ENCODE data around the gene MISP. TPM values are rescaled to one million over a fixed set of nuclear protein-coding genes. Genes with fewer than 3 reads are reported as not detected.

The MISP gene
- total RNA-seq, 1 donor from 2014 or later: 105 TPM

- DNase-seq (ENCODE audit: low read depth): no peak
Observed at GRCh38 chr19:748274-748598, 2.7 kb upstream of the MISP start.

GRCh38 chr19:749811-750210 lies 1.1 kb upstream of the MISP start:
- Histone ChIP-seq H3K27me3 (ENCODE audit: control insufficient read depth, insufficient read depth, low read length) (no peaks in the 10 kb centered on the region), H3K4me3 (ENCODE audit: low read depth, low read length) (no peak overlapping the region), H3K36me3 (ENCODE audit: control insufficient read depth, insufficient read depth, low read length) (peaks cover 1% of the 10 kb centered on the region)
- no peak for DNase-seq (ENCODE audit: low read depth)
- no peak for TF ChIP-seq CTCF (IDR thresholded peaks at IDR 0.05; ENCODE audit: insufficient read depth, low read length, severe bottlenecking)
- FAIRE-seq: no peak

More at GRCh38 chr19:748274-748598, 2.7 kb upstream of the MISP start:
- TF ChIP-seq CTCF (IDR thresholded peaks at IDR 0.05; ENCODE audit: insufficient read depth, low read length, severe bottlenecking): no peak
- no peak for FAIRE-seq
- Histone ChIP-seq H3K36me3 (ENCODE audit: control insufficient read depth, insufficient read depth, low read length) (no peaks in the 10 kb centered on the region), H3K4me3 (ENCODE audit: low read depth, low read length) (no peak overlapping the region), H3K27me3 (ENCODE audit: control insufficient read depth, insufficient read depth, low read length) (no peaks in the 10 kb centered on the region)

- TF ChIP-seq CTCF (IDR thresholded peaks at IDR 0.05; ENCODE audit: insufficient read depth, low read length, severe bottlenecking): no peak
- Histone ChIP-seq H3K36me3 (ENCODE audit: control insufficient read depth, insufficient read depth, low read length) (peaks cover 10% of the 10 kb centered on the region), H3K4me3 (ENCODE audit: low read depth, low read length) (peak overlapping the region; percentile 58), H3K27me3 (ENCODE audit: control insufficient read depth, insufficient read depth, low read length) (no peaks in the 10 kb centered on the region)
- FAIRE-seq (no peak), DNase-seq (ENCODE audit: low read depth) (peak; percentile 86)
Observed at GRCh38 chr19:751501-752341, 809 bp downstream of the MISP start.

GRCh38 chr19:752652-753517 lies 2.0 kb downstream of the MISP start:
- Histone ChIP-seq H3K4me3 (ENCODE audit: low read depth, low read length) (peak overlapping the region; percentile 17), H3K36me3 (ENCODE audit: control insufficient read depth, insufficient read depth, low read length) (peaks cover 20% of the 10 kb centered on the region), H3K27me3 (ENCODE audit: control insufficient read depth, insufficient read depth, low read length) (no peaks in the 10 kb centered on the region)
- no peak for TF ChIP-seq CTCF (IDR thresholded peaks at IDR 0.05; ENCODE audit: insufficient read depth, low read length, severe bottlenecking)
- DNase-seq (ENCODE audit: low read depth): peak; percentile 92
- peak; percentile 66 for FAIRE-seq

- DNase-seq (ENCODE audit: low read depth) (no peak), FAIRE-seq (no peak)
- TF ChIP-seq CTCF (IDR thresholded peaks at IDR 0.05; ENCODE audit: insufficient read depth, low read length, severe bottlenecking): no peak
- Histone ChIP-seq H3K4me3 (ENCODE audit: low read depth, low read length) (no peak overlapping the region), H3K27me3 (ENCODE audit: control insufficient read depth, insufficient read depth, low read length) (no peaks in the 10 kb centered on the region), H3K36me3 (ENCODE audit: control insufficient read depth, insufficient read depth, low read length) (peaks cover 27% of the 10 kb centered on the region)
Observed at GRCh38 chr19:754530-754929, 3.6 kb downstream of the MISP start.
